Germinal center (tissue), 1 donor: ENCODE measurements around the gene SYNJ2BP.
"Not testable (repeated sequence)": the region's sequence is repeated elsewhere in the genome, so short reads cannot be mapped to it uniquely, and the experiment has no call there.

ENCODE experiments used
- DNase-seq: peaks from one replicate; pipeline ENCODE4 v3.0.0; 2012; ENCODE audit warnings: mixed read lengths, low spot score

The SYNJ2BP gene, protein sequence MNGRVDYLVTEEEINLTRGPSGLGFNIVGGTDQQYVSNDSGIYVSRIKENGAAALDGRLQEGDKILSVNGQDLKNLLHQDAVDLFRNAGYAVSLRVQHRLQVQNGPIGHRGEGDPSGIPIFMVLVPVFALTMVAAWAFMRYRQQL

DNA sequence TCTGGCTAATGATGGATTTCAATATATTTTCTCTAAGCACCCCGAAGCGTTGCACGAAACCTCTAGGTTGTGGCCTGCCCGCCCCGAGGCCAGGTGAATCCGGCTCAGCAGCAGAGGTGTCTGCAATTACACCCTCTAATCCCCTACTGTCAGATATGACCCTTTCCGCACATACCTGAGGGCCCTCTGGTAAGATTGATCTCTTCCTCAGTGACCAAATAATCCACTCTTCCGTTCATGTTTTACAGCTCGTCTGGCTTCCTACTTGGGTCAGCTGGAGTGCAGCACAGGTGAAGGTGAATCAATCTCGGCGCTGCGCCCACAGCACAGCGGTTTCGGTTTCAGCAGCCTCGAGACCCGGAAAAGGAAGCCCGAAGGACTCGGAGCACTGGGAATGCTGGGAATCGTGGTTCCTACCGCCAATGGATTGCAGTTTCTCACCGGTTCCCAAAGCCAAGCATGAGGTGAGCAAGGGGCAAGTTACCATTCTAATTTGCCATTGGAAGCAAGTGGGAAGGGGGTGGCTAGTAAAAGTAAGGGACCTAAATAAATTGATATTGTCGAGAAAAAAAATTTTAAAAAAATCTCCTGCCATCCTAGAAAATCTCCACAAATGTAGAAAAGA, at the start of gene SYNJ2BP:
TSS of gene SYNJ2BP (minus strand) at position 366 of the 625 bp plus-strand sequence. CDS start at position 239, 127 bp downstream.
- DNase-seq: peak; percentile 62

DNA sequence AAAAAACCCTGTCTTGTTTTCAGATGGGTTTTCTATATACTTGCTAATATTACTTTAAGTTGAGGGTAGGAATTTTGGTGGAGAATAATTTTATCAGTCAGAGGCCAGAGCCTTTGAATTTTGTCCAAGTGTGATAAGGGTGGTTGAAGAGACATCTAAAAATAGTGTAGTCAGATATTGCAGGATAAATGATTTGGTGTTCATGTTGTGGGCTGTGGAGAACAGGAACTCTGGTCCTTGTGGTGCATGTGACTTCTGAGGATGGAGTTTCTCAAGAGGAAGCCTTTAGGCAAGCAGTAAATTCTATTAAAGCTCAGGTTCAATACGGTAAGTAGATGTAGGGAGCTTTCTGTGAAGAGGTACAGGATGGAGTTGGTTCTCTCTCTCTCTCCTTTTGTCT, 37.8 kb upstream of the SYNJ2BP start:
- DNase-seq: no peak

DNA sequence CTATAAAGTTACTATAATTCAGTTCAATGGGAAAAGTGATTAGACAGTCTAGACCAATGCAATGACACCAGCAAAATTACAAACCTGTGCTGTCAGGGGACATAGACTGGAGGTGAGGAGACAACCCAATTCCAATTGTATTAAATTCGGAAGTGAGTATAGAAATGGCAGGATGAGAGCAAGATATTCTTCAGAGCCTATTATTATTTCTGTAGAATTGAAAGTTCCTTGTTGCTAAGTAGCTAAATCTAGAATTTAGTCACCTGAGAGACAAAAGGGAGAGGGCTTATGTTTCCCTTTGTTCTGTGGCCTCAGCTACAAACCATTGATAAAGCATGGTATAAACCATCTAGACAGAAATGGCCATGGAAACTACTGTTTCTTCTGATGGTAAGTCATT, 35.0 kb upstream of the SYNJ2BP start, which contains the start of gene ADAM21:
TSS of gene ADAM21 (plus strand) at position 301 of the 400 bp plus-strand sequence. CDS start 5,326 bp downstream, outside the sequence.
- DNase-seq: no peak

DNA sequence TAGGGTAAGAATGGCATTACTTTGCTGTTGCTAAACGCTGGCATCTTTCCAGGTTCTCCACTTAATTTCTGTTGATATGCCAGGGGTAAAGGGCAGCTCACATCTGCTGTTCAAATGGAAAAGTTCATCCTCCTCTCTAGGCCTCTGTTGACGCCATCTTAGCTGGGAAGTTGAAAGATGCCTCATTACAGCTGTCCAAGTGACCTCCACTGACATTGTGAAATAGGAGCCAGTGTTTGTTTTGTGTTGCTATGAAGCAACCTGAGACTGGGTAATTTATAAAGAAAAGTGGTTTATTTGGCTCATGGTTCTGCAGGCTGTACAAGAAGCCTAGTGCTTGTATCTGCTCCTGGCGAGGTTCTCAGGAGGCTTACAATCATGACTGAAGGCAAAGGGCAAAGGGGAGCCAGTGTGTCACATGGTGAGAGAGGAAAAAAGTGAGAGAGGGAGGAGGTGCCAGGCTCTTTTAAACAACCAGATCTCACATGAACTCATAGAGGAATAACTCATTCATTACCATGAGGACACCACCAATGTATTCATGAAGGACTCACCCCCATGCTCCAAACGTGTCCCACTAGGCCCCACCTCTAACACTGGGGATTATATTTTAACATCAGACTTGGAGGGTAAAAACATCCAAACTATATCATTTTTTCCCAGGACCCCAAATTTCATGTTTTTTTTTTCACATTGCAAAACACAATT, 31.9 kb upstream of the SYNJ2BP start:
- no peak for DNase-seq

DNA sequence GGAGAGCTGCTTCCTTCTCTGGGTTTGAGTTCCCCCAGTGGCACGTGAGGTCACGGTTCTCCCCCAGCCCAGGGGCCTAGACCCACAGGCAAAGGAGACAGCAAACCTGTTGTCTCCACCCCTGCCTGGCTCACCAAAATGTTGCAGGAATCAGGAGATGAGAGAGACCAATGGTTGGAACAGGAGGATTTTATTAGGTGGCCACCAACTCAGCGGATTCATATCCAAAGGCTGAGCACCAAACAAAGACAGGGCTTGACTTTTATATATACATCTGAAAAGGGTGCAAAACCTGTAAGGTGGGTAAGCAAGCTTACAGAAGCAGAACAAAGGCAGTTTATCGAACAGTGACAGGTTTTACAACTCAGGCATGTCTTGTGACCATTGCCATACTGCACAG, 25.9 kb upstream of the SYNJ2BP start:
- DNase-seq: no peak

DNA sequence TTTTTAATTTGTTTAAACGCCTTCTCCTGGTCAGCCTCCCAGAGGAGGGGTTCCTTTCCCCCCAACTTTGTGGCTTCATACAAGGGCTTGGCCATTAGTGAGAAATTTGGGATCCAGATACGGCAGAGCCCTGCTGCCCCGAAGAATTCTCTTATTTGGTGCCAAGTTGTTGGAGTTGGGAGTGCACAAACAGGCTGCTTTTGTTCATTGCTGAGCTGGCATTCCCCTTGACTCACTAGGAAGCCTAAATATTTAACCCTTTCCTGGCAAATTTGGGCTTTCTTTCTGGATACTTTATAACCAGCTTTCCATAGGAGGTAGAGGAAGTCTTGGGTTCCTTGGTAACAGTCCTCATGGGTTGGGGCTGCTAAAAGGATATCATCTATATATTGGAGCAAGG, 24.8 kb upstream of the SYNJ2BP start:
- DNase-seq: no peak

DNA sequence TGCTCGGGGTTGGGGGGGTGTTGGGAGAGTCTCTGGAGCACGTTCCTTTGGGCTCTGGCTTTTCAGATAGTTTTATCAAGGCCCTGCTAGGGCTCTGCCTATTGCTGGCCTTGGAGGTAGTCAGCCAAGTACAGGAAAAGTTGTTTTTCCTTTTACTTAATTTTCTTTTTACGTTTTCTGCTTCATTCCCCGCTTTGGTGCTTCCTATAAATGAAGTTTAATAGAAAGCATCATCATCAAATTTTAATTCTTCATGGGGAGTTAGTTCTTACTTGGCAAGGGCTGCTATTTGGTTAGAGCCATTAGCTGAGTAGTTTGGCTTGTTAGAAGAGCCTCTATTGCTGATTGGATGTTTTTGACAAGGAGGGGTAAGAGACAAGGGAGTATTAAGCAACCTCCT, 20.0 kb upstream of the SYNJ2BP start:
- DNase-seq: no peak

DNA sequence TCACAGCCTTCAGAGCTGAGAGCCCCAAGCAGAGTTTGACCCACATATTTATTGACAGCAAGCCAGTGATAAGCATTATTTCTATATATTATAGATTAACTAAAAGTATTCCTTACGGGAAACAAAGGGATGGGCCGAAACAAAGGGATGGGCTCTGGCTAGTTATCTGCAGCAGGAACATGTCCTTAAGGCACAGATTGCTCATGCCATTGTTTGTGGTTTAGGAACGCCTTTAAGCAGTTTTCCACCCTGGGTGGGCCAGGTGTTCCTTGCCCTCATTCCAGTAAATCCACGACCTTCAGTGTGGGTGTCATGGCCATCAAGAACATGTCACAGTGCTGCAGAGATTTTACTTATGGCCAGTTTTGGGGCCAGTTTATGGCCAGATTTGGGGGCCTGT, 9.7 kb upstream of the SYNJ2BP start:
- DNase-seq: not testable (repeated sequence)

DNA sequence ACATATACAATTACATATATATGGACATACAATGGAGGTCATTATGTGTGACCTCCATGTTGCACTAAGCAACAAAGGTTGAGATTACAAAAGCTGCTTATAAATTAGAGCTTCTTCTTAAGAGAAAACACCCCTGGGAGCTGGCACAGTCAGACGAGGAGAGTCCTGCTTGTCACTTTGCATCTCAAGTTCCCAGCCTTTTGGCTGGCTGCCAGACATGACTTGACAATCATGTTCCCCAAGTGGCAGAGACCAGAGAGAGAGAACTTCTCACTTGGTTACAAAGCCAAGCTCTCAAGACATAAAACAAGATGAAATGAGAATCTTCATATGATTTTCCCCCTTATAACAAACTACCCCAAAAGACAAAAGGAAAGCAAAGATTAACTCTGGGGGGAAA, 8.5 kb upstream of the SYNJ2BP start:
- DNase-seq: no peak

DNA sequence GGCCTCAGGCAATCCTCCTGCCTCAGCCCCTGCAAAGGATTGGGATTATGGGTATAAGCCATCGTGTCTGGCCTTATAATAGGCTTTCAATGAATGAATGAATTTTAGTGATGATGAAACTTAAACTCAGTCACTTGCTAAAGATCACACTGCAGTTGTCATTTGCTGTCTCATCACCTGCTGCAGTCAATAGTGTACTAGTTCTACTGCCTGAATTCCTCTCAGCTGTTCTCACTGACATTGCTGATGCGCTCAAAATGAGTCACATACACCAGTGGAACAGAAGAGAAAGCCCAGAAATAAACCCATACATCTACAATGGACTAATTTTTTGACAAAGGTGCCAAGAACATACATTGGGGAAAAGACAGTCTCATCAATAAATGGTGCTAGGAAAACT, 5.6 kb upstream of the SYNJ2BP start:
- no peak for DNase-seq

DNA sequence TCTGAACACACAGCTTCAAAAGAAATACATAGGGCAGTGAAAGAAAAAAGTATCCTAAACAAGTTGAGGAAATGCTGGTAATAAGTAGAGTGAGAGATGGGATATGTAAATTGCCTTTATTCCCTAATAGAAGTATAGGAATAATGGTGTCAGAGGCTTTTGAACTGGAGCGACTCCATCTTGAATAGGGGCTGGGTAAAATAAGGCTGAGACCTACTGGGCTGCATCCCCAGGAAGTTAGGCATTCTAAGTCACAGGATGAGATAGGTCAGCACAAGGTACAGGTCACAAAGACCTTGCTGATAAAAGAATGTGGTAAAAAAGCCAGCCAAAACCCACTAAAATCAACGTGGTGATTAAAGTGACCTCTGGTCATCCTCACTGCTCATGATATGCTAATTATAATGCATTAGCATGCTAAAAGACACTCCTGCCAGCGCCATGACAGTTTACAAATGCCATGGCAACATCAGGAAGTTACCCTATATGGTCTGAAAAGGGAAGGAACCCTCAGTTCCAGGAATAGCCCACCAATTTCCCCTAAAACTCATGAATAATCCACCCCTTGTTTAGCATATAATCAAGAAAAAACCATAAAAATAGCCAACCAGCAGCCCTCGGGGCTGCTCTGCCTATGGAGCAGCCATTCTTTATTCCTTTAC, 2.5 kb upstream of the SYNJ2BP start:
- not testable (repeated sequence) for DNase-seq

DNA sequence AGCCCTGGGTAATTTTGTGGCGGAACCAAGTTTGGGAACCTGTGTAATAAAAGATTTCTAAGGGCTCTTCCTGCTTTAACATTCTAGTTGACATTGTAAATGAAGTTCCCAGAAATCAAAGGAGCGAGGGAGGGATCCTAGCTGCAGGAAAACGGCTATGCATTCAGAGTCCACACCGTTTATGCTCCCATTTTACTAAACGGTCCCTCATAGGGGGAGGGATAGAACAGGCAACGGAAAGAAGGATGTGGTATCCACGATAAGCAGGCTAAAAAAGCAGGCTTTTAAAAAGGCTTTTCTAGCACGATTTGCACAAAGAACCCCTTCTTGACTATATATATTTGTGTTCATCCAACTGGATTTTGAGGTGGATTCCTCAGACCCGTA, 559 bp downstream of the SYNJ2BP start:
- DNase-seq: no peak

DNA sequence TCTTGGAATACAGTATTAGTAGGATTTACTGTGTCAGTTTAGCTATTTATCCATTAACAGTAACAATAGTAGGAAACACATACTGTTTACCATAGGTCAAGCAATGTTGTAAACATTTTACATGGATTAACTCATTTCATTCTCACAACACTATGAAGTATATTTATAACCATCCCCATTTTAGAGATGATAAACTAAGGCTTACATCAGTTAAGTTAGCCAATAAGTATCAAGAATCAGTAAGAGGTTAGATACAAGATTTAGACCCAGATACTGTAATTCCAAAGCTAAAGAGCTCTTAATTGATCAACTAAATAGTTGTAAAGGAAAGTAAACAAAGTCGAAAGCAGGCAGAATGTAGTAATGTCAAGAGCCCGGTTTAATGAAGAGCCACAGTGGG, 1.1 kb downstream of the SYNJ2BP start:
- DNase-seq: no peak

DNA sequence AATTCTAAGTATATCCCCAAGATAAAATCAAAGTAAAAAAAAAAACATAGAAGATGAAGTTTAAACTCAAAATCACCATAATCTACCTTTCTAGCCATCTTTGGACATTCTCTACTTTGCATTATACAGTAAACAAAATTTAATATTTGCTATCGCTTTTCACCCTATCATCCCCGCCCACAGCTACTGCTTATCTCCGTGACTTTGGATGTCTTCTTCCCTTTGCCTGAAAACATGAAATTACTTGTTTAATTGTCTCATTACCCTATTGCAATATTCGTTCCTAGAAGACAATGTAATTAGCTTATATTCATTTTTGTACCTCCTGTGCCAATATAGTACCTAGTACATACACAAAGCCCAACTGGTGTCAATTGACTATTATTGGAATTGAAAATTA, 9.3 kb downstream of the SYNJ2BP start:
- no peak for DNase-seq

DNA sequence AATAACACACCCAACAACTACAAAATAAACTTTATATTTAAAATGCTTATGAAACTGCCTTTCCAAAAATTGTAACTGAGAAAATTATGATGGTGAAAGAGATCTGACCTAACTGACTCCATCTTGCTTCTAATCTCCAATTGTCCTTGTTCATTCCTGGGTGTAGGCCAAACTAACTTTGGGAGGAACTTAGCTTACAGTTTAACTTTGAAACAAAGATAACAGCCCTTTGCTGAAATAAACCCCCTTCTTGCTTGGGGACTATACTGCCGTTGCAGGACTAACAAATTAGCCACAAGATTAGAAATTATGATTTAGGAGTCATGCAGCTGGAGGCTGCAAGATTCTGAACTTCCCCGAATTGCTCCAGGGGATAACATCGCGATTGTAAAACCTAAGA, 10.7 kb downstream of the SYNJ2BP start:
- not testable (repeated sequence) for DNase-seq

DNA sequence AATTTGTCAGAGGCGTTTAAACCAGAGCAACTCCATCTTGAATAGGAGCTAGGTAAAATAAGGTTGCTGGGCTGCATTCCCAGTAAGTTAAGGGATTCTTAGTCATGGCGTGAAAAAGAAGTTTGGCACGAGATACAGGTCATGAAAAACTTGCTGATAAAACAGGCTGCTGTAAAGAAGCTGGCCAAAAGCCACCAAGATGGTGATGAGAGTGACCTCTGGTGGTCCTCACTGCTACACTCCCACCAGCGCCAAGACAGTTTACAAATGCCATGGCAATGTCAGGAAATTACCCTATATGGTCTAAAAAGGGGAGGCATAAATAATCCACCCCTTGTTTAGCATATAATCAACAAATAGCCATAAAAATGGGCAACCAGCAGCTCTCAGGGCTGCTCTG, 13.6 kb downstream of the SYNJ2BP start:
- not testable (repeated sequence) for DNase-seq

DNA sequence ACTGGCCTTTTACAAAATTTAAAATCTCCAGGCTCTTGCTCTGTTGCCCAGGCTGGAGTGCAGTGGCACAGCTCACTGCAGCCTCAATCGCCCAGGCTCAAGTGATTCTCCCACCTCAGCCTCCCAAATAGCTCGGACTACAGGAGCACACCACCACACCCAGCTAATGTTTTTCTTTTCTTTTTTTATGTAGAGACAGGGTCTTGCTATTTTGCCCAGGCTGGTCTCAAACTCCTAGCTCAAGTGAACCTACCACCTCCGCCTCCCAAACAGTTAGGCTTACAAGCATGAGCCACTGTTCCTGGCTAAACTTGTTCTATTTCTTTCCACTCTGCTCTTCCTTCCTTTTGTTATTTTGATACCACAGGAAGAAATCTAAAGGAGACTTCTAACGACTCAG, 15.2 kb downstream of the SYNJ2BP start:
- no peak for DNase-seq

DNA sequence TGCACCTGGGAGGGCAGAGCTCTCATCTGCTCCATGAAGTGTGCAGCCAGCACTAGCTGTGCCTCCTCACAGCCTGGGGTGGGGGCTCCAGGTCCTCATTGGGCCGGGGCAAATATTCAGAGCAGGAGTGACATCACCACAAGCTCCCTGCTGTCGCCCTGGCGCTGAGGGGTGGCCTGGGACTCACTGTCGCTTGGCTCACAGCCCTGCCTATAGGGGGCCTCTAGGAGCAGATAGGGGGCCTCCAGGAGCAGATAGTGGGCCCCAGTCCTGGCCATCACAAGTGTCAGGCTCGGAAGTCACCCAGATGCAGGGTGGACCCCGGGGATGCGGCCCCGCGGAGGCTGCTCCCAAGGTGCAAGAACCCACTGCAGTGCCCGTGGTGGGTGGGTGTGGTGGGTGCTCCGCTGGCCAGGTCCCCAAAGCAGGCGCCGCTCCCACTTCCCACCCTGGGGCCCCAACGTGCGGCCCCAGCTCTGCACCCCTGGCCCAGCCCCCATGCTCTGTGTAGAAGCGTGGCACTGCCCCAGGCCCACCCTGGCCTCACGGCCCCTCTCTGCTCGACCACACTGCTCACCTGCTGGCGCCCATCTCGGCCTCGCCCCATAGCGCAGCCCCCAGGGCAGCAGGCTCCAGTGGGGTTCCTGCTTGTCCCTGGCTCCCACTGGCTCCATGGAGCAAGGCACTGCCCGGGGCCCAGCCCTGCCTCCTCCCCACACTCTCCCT, 18.0 kb downstream of the SYNJ2BP start:
- DNase-seq: no peak

DNA sequence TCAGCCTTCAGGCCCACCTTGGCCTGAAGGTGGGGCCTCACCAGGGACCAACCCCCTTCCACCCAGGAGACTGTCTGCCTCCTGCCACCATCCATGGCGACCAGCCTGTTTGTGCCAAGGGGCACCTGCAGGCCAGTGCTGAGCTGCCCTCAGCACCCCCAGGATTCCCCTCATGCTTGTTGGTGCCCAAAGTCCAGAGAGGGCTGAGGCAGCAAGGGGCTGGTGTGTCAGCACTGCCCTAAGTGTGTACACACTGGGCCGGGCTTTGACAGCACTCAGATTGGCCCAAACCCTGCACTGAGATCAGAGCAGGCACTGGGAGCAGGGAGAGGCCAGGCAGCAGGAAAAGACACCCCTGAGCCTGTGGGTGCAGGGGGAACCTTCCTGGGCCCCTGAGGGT, 18.6 kb downstream of the SYNJ2BP start:
- DNase-seq: no peak

DNA sequence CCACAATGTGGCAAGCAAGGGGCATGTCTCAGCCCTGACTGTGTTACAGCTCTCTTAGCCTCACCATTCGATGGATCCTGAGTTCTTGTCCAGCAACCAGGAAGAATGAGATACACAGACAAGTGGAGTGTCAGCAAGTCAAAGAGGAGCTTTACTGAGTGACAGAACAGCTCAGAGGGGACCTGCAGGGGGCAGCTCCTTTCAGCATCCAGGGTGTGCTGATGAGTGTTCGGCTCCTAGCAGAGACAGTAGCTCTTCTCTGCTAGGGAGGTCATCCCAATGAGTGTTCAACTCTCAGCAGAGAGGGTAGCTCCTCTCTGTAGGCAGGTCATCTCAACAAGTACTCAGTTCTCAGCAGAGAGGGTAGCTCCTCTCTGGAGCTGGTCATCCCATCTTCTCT, 19.1 kb downstream of the SYNJ2BP start:
- DNase-seq: no peak

DNA sequence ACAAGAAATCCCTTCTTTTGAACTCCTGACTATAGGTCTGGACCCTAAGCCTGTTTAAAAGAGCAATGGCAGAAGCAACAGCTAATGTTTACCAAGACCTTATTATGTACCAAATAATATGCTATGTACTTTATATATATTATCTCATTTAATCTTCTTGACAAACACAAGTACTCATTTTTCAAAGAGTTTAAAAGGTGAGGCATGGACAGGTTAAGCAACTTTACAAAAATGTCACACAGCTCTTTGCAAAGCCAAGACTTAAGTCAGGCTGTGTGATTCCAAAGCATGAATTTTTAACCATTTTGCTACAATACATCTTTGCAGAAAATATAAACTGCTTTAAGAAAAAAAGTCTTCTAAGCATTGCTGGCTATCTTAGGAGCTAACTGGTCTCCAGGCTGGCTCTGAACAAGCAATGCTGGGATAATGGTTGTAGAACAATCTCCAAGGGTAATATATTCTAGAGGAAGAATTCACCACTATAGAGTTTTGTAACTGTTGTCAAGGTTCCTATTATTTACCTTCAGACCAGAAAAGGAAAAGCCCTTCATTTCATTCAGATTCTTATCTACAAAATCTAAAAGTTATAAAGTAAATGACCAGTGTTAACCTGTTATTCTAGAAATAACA, 22.1 kb downstream of the SYNJ2BP start:
- DNase-seq: no peak

DNA sequence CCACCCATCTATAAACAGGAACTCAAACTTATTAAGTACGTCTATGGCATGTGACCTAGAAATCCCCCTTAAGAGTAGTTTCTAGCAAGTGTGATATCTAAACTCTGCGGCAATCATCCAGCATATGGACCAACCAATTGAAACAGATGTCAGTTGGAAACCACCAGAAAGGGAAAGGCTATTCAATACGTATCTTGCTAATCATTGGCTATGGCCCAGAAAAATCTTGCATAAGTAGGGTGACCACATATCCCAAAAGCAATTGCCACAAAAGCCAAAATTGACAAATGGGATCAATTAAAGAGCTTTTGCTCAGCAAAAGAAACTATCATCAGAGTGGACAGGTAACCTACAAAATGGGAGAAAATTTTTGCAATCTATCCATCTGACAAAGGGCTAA, 24.2 kb downstream of the SYNJ2BP start:
- DNase-seq: no peak
